GM13977 (cell line): Measurements from ENCODE around the gene DOCK3.

Source experiments
- DNase-seq: peaks from one replicate; pipeline ENCODE4 v3.0.0; 2012; ENCODE audit warnings: low spot score
- in situ Hi-C: fragments of 300-500 bp; cut with MboI; formaldehyde crosslinking; loops from one replicate; pipeline ENCODE4 v1.12.0; 2022; ENCODE audit warnings: low sequenced_read_pairs, low pct_unique_long_range_greater_than_20kb, mixed read lengths, inconsistent platforms; ENCODE audit not compliant: unreplicated experiment
- TF ChIP-seq, protein P1 (sequence below): IDR thresholded peaks from 2 replicates; pipeline ENCODE4 v1.5.1; 2012; ENCODE audit warnings: mild to moderate bottlenecking, control low read depth; ENCODE audit not compliant: insufficient read depth; ENCODE audit errors: extremely low read depth, missing control alignments

The DOCK3 gene

DNA sequence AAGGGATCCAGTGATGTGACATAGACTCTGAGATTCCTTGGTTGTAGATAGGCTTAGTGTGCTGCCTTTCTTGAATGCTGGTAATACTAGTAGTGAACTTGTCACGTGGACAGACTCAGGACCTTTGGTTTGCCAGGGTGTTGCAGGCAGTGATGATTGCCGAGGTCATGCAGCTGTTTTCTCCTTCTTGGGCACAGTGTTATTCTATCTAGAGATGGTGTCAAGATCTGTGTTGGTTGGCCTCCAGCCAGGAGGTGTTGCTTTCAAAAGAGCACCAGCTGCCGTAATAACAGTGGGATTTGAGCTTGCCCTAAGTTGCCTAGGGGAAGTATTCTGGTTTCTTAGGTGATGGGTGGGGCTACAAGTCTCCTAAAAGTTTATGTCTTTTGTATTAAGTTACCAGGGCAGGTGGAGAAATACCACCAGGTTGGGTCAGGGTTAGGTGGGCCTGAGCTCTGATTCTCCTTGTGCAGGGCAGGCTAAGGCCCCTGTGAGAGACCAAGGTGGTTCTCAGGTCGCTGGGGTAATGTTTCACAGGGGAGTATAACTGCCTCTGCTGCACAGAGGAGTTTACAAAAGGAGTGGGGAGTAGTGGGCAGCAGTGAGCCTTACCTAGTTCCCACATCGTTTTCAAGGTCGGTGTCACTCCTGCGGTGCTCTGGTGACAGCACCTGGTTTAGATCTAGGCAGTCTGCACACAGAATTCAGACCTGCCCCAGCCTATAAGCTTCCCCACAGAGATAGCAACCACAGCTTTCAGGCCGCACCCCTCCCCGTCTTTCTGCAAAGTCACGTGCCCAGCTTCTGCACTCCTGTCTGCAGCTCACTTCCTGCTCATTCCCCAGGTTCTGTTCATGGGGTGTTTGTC, 350.3 kb downstream of the DOCK3 start:
- in situ Hi-C loops, result no loop called here
- TF ChIP-seq, protein P1, sequence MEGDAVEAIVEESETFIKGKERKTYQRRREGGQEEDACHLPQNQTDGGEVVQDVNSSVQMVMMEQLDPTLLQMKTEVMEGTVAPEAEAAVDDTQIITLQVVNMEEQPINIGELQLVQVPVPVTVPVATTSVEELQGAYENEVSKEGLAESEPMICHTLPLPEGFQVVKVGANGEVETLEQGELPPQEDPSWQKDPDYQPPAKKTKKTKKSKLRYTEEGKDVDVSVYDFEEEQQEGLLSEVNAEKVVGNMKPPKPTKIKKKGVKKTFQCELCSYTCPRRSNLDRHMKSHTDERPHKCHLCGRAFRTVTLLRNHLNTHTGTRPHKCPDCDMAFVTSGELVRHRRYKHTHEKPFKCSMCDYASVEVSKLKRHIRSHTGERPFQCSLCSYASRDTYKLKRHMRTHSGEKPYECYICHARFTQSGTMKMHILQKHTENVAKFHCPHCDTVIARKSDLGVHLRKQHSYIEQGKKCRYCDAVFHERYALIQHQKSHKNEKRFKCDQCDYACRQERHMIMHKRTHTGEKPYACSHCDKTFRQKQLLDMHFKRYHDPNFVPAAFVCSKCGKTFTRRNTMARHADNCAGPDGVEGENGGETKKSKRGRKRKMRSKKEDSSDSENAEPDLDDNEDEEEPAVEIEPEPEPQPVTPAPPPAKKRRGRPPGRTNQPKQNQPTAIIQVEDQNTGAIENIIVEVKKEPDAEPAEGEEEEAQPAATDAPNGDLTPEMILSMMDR, result no peak
- DNase-seq, result no peak

GRCh38 chr3:51031666-51032065, 356.9 kb downstream of the DOCK3 start:
- TF ChIP-seq, protein P1, result no peak
- DNase-seq, result no peak

GRCh38 chr3:51035630-51036029, 360.9 kb downstream of the DOCK3 start:
- no peak for DNase-seq
- in situ Hi-C loops, result no loop called here
- TF ChIP-seq, protein P1, result no peak

More at GRCh38 chr3:51031666-51032065, 356.9 kb downstream of the DOCK3 start:
- in situ Hi-C loops, result no loop called here

DNA sequence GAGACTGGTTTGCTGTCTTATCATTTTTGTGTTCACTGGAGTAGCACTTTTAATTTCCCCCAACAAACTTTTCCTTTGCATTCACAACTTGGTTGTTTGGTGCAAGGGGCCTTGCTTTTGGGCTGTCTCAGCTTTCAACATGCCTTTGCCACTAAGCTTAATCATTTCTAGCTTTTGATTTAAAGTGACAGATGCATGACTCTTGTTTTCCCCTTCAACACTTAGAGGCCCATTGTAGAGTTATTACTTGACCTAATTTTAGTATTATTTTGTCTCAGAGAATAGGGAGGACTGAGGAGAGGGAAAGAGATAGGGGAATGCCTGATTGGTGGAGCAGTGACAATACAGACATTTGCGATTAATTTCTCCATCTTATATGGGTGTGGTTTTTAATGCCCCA, 370.3 kb downstream of the DOCK3 start:
- TF ChIP-seq, protein P1, result no peak
- no peak for DNase-seq
- in situ Hi-C loops, result no loop called here

DNA sequence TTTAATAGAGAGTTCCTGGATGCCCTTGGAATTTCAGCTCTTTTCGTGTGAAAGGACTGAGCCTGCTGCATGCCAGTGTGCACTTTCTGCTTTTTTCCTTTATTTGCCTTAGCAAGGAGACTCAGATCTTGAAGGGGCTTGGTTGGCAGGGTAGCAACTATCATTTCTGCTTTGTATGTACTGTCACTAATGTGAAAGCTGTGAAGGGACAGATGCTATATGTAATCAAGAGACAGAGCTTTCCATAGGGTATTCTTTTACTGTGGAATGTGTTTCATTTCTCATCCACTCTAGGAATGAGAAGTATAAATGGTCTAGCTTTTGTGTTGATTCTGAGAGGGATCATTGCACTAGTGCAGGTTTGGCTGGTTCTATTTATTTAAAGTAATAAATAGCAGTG, 377.8 kb downstream of the DOCK3 start:
- TF ChIP-seq, protein P1, result no peak
- in situ Hi-C loops, result no loop called here
- no peak for DNase-seq

DNA sequence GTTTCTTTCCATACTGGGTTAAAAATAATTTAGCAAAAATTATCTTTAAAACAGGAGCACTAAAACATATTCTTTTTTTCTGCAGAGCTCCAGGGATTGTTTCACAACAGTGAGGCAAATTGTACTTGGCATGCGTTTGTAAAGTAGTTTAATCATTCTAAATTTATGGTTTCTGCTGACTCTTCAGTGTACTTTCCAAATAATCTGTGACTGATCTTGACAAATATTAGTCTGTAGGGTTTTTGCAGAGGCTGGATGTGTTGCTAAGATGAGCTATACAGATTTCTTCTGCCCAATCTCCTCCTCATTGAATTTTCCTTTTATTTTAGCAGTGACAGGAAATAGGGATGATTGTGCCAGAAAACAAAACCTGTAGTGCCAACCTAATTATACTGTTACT, 382.4 kb downstream of the DOCK3 start:
- in situ Hi-C loops, result no loop called here
- TF ChIP-seq, protein P1, result no peak
- DNase-seq, result no peak
